Hepatocyte (in vitro differentiated cells): ENCODE data around the gene POLR2E. TPM values are rescaled to one million over a fixed set of nuclear protein-coding genes. Genes with fewer than 3 reads are reported as not detected.

Experiments used
- DNase-seq: peaks from one replicate; pipeline ENCODE4 v3.0.0-alpha.2; 2016; ENCODE audit warnings: low spot score
- H2AFZ ChIP-seq: fragments of 200-600 bp; sonication (generic); 2 replicates; pipeline ENCODE4 v1.6.0; 2016; ENCODE audit warnings: antibody characterized with exemption, mild to moderate bottlenecking
- H3K27ac ChIP-seq: fragments of 200-600 bp; sonication (generic); 2 replicates; pipeline ENCODE4 v1.5.1; 2016; ENCODE audit warnings: mild to moderate bottlenecking
- H3K27me3 ChIP-seq: fragments of 200-600 bp; sonication (generic); 2 replicates; pipeline ENCODE4 v1.6.1; 2016
- H3K36me3 ChIP-seq: fragments of 200-600 bp; sonication (generic); replicated peaks from 2 replicates; pipeline ENCODE4 v1.5.1; 2016; ENCODE audit warnings: low read depth; ENCODE audit not compliant: insufficient read depth
- H3K4me1 ChIP-seq: fragments of 200-600 bp; sonication (generic); 2 replicates; pipeline ENCODE4 v1.5.1; 2016; ENCODE audit warnings: mild to moderate bottlenecking, moderate library complexity; ENCODE audit not compliant: insufficient read depth
- H3K4me2 ChIP-seq: fragments of 200-600 bp; sonication (generic); 2 replicates; pipeline ENCODE4 v1.6.0; 2016
- H3K4me3 ChIP-seq: fragments of 200-600 bp; sonication (generic); 2 replicates; pipeline ENCODE4 v1.5.1; 2016; ENCODE audit warnings: mild to moderate bottlenecking
- H3K79me2 ChIP-seq: fragments of 200-600 bp; sonication (generic); 2 replicates; pipeline ENCODE4 v1.6.0; 2017; ENCODE audit warnings: mild to moderate bottlenecking
- H3K9me2 ChIP-seq: fragments of 200-600 bp; sonication (generic); replicated peaks from 2 replicates; pipeline ENCODE4 v1.6.0; 2017; ENCODE audit warnings: mild to moderate bottlenecking; ENCODE audit not compliant: insufficient read depth
- H3K9me3 ChIP-seq: fragments of 200-600 bp; sonication (generic); 2 replicates; pipeline ENCODE4 v1.5.1; 2016; ENCODE audit warnings: low read depth, mild to moderate bottlenecking
- H4K20me1 ChIP-seq: fragments of 200-600 bp; sonication (generic); 2 replicates; pipeline ENCODE4 v1.6.0; 2016; ENCODE audit warnings: mild to moderate bottlenecking; ENCODE audit not compliant: insufficient read depth, poor library complexity, severe bottlenecking
- EZH2 ChIP-seq: fragments of 200-600 bp; sonication (generic); IDR thresholded peaks from 2 replicates; pipeline ENCODE4 v1.6.1; 2016; ENCODE audit warnings: antibody characterized with exemption, mild to moderate bottlenecking, borderline replicate concordance
- EZH2phosphoT487 ChIP-seq: fragments of 200-600 bp; sonication (generic); IDR thresholded peaks from one replicate; pipeline ENCODE4 v1.6.1; 2018; ENCODE audit warnings: antibody characterized with exemption, mild to moderate bottlenecking, low read depth, moderate library complexity; ENCODE audit not compliant: unreplicated experiment, severe bottlenecking
- WGBS: methylation state at CpG from one replicate; pipeline ENCODE4 v1.1.6; 2016; ENCODE audit warnings: low lambda C conversion rate; ENCODE audit errors: missing lambda C conversion rate; 5-methylcytosine and 5-hydroxymethylcytosine counted together
- polyA plus RNA-seq: library from polyadenylated mRNA; unstranded; fragments of >200 nt; fragmentation: Nextera tagmentation; extraction: Ambion mirVana; gene quantifications from 2 replicates; pipeline ENCODE4 v1.2.1, GENCODE V29; 2016
- total RNA-seq: library from RNA; depleted of rRNA; stranded (reverse); fragments of >200 nt; gene quantifications from 2 replicates; pipeline ENCODE4 v1.2.3, GENCODE V29; 2014
- TF ChIP-seq, protein P1 (sequence below): fragments of 200-600 bp; sonication (generic); IDR thresholded peaks from 2 replicates; pipeline ENCODE4 v1.5.1; 2016; ENCODE audit warnings: antibody characterized with exemption, mild to moderate bottlenecking; ENCODE audit not compliant: poor library complexity

POLR2E gene
- total and polyA plus RNA-seq, 2 experiments from 2014 or later: 126 to 328 TPM

DNA sequence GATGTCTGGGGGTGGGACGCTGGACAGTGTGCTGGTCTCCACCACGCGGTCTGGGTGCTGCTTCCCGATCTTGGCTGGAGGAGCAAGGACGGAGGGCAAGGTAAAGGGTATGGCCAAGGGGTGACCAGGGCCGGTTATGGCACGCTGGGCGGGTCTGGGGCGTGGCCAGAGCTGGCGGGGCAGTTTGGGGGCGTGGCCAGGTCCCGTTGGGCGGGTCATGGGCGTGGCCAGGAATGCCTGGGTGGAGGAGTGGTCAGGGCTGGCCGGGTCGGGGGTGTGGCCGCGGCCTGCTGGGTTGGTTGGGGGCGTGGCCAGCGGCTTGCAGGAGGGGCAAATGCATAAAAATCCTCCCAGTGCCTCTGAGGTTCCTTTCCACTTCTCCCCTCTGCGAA is 27.8 kb upstream of the POLR2E start:
- no peak overlapping the region for H3K27ac ChIP-seq
- no peak overlapping the region for H3K4me2 ChIP-seq

DNA sequence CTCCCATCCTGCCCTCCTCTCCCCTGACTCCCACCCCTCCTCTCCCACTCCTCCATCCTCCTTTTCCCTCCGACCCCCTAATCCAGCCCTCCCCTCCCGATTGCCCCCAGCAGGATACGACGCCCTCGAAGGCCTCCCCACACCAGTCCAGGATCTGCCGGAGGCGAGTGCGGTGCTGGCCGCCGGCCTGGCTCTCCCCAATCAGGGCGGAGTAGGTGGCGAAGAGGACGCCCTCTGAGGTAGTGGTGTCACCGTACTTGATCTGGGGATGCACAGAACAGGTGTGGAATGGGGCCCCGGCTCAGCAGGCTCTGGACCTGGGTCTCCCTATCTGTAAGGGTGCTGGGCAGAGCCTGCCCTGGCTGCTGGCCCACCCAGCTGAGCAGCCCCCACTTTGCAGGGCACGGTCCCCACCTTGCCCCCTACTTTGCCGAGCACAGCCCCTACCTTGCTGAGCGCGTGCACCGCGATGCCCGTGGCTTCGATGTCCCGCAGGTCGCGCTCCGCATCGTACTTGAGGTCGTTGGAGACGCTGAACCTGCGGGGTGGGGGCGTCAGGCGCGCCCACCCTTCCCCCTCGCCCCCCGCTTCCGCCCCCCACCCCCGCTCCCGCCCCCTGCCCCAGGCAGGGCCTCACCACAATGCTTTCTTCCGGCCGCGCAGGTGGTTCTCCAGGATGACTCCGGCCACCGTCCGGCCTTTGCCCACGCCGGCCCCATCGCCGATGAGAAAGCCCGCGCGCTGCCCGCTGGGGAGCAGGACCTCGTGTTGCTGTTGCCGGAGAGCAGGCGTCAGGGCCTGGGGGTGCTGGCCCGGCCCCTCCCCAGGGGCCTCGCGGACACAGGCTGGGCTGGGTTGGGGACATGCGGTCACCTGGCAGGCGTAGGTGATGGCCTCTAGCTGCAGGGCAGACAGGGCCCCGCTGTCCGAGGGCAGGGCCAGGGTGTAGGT is 27.1 kb upstream of the POLR2E start:
- Histone ChIP-seq H3K36me3 (no peaks in the 10 kb centered on the region), H3K27me3 (no peaks in the 10 kb centered on the region), H3K9me2 (no peaks in the 10 kb centered on the region), H3K9me3 (no peaks in the 10 kb centered on the region), H3K79me2 (no peaks in the 10 kb centered on the region), H3K4me2 (no peak overlapping the region), H3K4me3 (no peak overlapping the region), H3K27ac (no peak overlapping the region), H2AFZ (no peak overlapping the region), H3K4me1 (no peaks in the 10 kb centered on the region), H4K20me1 (no peaks in the 10 kb centered on the region)
- no peak for TF ChIP-seq EZH2
- TF ChIP-seq, protein P1, sequence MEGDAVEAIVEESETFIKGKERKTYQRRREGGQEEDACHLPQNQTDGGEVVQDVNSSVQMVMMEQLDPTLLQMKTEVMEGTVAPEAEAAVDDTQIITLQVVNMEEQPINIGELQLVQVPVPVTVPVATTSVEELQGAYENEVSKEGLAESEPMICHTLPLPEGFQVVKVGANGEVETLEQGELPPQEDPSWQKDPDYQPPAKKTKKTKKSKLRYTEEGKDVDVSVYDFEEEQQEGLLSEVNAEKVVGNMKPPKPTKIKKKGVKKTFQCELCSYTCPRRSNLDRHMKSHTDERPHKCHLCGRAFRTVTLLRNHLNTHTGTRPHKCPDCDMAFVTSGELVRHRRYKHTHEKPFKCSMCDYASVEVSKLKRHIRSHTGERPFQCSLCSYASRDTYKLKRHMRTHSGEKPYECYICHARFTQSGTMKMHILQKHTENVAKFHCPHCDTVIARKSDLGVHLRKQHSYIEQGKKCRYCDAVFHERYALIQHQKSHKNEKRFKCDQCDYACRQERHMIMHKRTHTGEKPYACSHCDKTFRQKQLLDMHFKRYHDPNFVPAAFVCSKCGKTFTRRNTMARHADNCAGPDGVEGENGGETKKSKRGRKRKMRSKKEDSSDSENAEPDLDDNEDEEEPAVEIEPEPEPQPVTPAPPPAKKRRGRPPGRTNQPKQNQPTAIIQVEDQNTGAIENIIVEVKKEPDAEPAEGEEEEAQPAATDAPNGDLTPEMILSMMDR: no peak
- no peak for TF ChIP-seq EZH2phosphoT487
- 97% methylated on average over 38 of the region's 63 CpGs for whole genome bisulfite sequencing
- DNase-seq: no peak

More for the DNA sequence above, 27.8 kb upstream of the POLR2E start:
- H2AFZ ChIP-seq: no peak overlapping the region
- no peaks in the 10 kb centered on the region for H3K4me1 ChIP-seq
- TF ChIP-seq, protein P1: no peak
- no peak for TF ChIP-seq EZH2phosphoT487
- no peak for TF ChIP-seq EZH2
- no peaks in the 10 kb centered on the region for H4K20me1 ChIP-seq
- whole genome bisulfite sequencing: 95% methylated on average over 10 of the region's 21 CpGs
- no peaks in the 10 kb centered on the region for H3K9me2 ChIP-seq
- no peaks in the 10 kb centered on the region for H3K9me3 ChIP-seq
- peak; percentile 75 for DNase-seq
- no peaks in the 10 kb centered on the region for H3K27me3 ChIP-seq
- peaks cover 1% of the 10 kb centered on the region for H3K79me2 ChIP-seq
- no peak overlapping the region for H3K4me3 ChIP-seq
- no peaks in the 10 kb centered on the region for H3K36me3 ChIP-seq

DNA sequence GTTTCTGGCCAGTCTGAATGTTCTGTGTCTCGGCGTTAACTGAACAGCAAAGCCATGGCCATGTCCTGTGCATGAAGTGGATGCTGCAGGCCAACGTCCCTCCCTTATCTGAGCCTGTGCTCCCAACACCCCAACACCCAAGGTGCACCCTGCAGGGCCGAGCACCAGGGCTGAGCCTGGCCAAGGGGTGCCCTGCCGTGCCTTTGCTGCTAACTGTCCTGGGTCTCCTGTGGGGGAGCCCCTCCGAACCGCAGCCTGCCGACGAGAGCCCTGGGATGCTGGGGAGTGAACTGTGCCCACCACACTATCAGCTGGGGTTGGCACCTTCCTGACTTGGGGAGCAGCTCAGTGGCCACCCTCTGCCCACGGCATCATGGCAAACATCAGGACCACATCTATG is 26.2 kb upstream of the POLR2E start:
- no peaks in the 10 kb centered on the region for H3K9me3 ChIP-seq
- H3K4me2 ChIP-seq: no peak overlapping the region
- no peaks in the 10 kb centered on the region for H4K20me1 ChIP-seq
- H3K9me2 ChIP-seq: no peaks in the 10 kb centered on the region
- H3K27ac ChIP-seq: no peak overlapping the region
- H2AFZ ChIP-seq: no peak overlapping the region
- H3K4me1 ChIP-seq: no peaks in the 10 kb centered on the region
- no peaks in the 10 kb centered on the region for H3K36me3 ChIP-seq
- DNase-seq: no peak
- no peaks in the 10 kb centered on the region for H3K27me3 ChIP-seq
- H3K79me2 ChIP-seq: no peaks in the 10 kb centered on the region
- no peak for TF ChIP-seq EZH2phosphoT487
- TF ChIP-seq, protein P1: no peak
- no peak for TF ChIP-seq EZH2
- WGBS: 98% methylated on average over 10 of the region's 10 CpGs
- no peak overlapping the region for H3K4me3 ChIP-seq
